GM19438 (cell line): ENCODE data around the gene MRM3.
"Not testable (repeated sequence)": the region's sequence is repeated elsewhere in the genome, so short reads cannot be mapped to it uniquely, and the experiment has no call there.

Experiments
- ATAC-seq: cut with Tn5 transposase; IDR thresholded peaks from one replicate; pipeline ENCODE4 v1.9.1; 2021; ENCODE audit warnings: low read depth; ENCODE audit not compliant: unreplicated experiment

Gene MRM3, protein sequence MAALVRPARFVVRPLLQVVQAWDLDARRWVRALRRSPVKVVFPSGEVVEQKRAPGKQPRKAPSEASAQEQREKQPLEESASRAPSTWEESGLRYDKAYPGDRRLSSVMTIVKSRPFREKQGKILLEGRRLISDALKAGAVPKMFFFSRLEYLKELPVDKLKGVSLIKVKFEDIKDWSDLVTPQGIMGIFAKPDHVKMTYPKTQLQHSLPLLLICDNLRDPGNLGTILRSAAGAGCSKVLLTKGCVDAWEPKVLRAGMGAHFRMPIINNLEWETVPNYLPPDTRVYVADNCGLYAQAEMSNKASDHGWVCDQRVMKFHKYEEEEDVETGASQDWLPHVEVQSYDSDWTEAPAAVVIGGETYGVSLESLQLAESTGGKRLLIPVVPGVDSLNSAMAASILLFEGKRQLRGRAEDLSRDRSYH

DNA sequence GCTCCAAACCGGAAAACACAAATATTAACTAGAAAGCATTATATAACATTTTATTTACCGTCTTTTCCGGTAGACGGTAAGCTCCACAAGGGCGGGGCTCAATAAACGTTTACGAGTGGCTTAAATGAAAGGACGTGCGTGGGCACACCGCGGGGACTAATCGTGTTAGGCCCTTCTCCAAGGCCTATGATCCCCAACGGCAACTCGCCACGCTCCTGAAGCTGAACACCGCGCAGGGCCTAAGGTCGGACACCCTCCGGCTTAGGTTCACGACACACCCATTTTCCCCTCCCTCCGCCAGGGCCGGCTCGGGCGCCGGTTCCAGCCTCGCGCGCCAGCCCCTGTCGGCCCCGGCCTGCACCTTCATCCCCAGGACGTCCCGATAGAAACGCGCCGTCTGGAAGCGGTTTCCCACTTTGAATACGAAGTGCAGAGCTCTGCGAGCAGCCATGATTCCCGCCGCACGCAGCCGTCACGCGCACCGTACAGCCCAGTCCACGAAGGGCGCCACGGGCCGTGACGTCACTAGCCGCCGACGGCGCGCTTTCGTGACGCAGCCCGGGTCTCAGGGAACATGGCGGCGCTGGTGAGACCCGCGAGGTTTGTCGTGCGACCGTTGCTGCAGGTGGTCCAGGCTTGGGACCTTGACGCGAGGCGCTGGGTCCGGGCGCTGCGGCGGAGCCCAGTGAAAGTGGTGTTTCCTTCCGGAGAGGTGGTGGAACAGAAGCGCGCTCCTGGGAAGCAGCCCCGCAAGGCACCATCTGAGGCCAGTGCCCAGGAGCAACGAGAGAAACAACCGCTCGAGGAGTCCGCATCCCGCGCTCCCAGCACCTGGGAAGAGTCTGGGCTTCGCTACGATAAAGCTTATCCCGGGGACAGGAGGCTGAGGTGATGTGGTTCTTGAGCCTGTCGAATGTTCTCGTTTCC, at the start of gene MRM3, which contains the start of gene GLOD4:
TSS of gene MRM3 (plus strand) at position 549 of the 927 bp plus-strand sequence. CDS start at position 575, 26 bp downstream.
TSS of gene GLOD4 (minus strand) at position 476 of the 927 bp plus-strand sequence. CDS start at position 451, 25 bp downstream.
- peak; percentile 79 for ATAC-seq

DNA sequence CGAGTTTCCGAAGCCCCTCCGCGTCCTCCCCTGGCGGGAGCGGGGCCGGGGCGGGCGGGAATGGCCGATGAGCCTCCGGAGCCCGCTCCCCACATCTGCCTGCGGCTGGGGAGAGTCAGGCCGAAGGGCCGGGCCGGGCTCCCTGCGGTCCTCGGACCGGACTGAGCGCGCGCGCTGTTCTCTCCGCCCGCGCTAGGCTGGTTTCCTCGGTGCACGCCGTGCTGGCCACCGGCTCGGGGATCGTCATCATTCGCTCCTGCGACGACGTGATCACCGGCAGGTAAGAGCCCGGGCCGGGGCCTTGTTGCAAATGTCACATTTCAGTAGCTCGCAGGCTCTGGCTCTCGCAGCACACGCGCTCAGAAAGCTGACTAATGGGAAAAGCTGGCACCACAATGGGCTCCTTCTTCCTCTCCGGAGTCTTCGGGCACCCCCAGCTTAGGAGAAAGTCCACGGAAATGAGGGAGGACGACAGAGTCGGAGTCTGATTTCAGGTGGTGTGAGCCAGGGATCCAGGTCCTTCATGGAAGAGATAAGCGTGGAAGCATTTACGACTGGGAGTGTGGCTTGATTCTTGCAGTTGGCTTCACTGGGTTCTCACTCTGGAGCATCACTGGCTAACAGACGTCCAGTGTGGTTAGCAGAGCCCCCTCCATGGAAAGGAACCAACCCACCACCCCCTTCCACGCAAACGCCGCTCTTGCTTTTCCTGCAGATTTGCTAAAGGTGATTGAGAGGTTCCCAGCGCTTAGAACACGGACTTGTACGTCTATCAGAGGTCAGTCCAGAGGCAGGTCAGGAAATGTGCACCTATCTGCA, 49.0 kb upstream of the MRM3 start:
- ATAC-seq = peak; percentile 32

DNA sequence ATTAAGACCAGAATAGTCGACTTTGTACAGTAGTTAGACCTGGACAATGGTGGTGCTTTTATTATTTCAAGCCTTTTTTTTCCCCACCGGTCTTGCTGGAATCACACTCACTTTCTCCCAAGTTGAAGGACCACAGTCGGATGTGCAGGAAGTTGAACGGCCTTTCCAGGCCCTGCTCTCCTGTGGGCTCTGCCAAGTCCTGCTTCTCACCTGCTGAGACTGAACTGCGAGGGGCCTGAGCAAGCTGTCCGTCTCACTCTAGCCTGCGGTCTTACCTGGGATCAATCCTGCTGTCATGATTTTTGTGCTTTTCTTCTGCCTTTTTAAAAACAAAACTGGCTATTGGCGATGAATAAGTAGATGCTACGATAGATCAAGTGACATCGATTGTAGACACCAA, 48.4 kb upstream of the MRM3 start:
- ATAC-seq = no peak

DNA sequence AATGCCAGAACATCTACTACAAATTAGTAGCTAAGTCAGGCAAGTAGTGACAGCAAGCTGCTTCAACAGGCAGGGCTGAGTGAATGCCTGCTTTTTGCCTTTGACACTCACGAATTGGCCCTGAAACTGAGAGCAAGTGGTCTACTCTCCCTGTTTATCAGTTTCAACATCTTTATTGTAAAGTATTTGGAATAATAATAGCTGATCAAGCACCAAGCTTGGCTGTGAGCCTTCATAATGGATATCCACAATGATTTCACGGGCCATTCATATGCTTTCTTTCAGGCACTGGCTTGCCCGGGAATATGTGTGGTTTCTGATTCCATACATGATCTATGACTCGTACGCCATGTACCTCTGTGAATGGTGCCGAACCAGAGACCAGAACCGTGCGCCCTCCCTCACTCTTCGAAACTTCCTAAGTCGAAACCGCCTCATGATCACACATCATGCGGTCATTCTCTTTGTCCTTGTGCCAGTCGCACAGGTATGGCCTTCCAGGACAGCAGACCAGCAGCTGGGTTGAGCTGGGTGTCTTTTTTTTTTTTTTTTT, 44.5 kb upstream of the MRM3 start:
- ATAC-seq = no peak

DNA sequence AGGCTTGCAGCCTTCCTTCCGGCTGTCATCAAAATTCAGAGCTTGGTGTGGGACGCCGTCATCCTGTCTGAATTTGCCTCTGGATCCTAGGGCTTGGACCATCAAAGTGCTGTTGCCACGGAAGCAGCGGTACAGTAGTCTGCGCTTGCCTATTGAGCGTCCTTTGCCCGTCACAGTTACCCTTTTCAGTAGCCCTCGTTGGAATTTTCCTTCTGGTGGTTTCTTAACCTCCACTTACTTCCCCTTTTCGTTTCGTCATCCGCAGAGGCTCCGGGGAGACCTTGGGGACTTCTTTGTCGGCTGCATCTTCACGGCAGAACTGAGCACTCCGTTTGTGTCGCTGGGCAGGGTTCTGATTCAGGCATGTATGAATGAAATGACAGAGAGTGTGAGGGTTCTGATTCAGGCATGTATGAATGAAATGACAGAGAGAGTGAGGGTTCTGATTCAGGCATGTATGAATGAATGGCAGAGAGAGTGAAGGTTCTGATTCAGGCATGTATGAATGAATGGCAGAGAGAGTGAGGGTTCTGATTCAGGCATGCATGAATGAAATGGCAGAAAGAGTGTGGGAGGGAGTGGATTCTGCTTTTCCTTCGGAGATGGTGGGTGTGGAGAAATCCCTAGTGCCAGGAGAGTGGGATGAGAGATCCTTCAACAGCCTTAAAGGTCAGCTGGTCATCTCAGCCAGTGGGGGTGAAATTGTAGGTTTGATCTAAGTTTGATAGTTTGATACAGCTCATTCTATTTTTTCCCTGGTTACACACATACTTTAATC, 41.7 kb upstream of the MRM3 start:
- peak; percentile 67 for ATAC-seq

DNA sequence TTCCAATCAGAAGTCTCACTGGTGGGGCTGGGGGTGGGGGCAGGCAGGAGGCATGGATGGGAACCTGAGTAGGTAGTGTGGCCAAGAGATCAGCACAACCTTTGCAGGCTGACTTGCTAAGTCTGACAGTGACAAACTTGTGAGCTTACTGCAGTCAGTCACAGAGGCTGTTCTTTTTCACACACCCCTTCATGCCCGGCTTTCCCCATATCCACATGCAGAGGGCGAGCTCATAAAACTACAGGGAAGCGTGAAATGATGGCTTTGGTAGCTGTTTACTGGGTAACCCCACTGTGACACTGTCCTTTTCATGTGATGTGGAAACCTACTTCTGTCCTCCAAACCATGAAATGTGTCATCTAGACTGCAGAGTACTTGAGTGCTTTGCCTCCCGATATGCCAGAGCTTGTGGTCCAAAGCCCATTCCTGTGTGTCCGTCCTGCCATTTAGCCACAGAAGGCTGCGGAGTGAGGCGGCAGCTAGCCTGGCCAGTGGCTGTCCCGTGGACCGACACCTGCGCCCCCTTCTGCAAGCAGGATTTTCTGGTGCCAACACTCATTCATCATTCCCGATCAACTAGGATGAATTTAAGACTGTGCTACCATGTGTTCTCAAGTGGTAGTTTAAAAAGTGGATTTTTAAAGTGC, 39.9 kb upstream of the MRM3 start:
- ATAC-seq = no peak

DNA sequence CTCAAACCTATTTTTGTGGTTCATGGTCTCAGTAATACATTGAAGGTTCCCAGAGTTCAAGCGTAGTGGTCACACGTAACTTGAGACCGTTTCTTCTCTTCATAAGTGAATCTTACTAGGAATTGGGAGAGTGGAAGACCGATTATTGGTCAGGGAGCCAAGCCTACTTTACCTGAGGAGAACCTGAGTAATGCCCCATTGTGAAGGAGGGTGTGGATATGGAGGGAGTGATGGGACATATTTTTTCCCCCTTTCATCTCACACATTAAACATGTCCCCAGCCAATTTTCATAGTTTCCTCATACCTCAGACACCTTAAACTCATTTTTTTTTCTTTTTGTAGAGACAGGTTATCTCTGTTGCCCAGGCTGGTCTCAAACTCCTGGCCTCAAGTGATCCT, 39.0 kb upstream of the MRM3 start:
- ATAC-seq = no peak

DNA sequence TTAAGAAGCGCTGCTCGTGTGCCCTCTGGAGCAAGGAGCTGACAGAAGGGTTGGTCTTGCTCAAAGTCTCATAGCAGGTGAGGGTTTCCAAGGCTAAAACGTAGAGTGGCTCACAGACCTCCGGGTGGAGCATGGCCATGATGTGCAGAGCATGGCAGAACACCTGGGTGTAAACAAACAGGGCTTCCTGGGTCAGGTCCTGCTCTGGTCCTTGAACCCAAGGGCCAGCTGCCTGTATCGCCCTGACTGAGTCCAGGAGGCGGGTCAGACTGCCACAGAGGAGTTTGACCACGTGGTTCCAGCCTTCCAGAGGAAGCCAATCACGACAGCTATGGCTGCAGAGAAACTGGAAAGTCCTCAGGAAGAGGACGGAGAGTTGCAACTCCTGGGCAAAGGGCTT, 37.2 kb upstream of the MRM3 start:
- no peak for ATAC-seq

DNA sequence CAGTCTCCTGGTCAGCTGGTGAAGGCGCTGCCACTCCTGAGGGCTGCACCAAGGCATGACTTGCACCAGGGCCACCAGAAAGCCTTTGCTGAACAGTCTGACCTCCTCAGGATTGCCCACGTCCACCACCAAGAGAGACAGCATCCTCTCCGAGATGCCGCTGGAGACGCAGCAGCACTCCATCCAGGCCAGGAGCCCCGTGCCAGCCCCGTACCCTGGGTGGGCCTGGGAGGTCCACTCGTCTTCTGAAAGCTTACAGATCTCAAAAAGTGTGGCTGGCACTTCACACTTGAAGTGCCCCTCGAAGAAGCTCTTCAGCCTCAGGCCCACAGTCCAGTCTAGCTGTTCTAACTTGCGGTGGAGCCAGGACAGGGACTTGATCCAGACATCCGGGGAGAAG, 36.7 kb upstream of the MRM3 start:
- ATAC-seq = no peak

DNA sequence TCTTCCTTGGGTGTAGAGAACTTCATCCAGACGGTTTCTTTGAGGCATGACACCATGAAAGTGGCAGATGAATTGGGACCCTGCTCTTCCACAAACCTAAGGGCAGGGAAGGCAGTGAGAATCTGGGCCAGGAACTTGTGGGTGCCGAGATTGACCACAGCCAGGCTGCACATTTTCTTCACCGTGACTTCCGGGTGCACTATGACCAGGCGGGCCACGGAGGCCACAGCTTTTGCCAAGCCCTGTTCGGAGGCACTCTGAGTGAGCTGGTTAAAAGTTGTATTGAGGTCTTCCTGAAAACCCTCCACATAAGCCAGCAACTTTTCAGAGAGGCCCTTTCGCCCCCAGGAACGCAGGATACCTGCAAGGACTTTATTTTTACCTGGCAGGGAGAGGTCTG, 36.0 kb upstream of the MRM3 start:
- ATAC-seq = no peak

DNA sequence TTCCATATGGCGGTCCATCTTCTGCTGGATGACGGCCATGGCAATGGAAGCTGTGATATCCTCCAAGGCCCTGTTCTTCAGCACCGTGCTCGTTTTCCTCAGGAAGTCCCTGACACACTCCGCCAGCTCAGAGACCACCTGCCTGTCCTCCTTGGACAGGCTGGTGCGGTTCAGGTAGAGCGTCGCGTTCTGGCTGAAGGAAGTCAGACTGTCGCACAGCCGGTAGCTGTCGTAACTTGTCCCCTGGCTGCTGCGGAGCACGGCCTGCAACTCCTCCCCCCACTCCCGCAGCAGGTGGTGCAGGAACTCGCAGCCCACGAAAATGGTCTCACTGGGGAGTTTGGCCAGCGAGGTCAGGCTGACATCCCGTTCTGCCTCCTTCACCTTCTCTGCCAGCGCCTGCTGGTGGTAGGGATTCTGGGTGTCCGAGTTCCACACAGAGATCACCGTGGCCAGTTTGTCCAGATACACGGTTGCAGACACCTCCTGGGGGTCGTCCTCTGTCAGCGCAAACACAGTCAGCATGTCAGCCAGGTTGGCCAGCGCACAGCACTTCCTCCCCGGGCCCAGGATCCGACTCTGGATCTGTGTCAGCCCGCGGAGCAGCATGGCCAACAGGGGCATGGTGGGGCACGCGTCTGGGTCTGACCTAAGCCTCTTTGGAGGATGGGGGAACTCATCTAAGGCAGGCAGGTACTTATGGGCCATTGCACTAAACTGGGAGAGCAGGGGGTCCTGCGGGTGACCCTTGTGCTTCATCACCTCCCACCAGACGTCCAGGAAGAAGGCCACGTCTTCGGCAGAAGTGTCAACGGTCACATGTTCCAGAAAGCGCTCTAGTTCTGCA, 35.1 kb upstream of the MRM3 start:
- ATAC-seq = no peak

DNA sequence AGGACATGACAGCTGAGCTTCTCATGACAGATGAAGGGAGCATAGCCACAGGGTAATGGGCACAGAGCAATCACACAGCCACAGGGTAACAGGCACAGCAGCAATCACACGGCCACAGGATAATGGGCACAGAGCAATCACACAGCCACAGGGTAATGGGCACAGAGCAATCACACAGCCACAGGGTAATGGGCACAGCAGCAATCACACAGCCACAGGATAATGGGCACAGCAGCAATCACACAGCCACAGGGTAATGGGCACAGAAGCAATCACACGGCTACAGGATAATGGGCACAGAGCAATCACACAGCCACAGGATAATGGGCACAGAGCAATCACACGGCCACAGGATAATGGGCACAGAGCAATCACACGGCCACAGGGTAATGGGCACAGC, 33.5 kb upstream of the MRM3 start:
- ATAC-seq = not testable (repeated sequence)

DNA sequence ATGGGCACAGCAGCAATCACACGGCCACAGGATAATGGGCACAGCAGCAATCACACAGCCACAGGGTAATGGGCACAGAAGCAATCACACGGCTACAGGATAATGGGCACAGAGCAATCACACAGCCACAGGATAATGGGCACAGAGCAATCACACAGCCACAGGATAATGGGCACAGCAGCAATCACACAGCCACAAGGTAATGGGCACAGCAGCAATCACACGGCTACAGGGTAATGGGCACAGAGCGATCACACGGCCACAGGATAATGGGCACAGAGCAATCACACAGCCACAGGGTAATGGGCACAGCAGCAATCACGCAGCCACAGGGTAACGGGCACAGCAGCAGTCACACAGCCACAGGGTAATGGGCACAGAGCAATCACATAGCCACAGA, 32.8 kb upstream of the MRM3 start:
- ATAC-seq = not testable (repeated sequence)

DNA sequence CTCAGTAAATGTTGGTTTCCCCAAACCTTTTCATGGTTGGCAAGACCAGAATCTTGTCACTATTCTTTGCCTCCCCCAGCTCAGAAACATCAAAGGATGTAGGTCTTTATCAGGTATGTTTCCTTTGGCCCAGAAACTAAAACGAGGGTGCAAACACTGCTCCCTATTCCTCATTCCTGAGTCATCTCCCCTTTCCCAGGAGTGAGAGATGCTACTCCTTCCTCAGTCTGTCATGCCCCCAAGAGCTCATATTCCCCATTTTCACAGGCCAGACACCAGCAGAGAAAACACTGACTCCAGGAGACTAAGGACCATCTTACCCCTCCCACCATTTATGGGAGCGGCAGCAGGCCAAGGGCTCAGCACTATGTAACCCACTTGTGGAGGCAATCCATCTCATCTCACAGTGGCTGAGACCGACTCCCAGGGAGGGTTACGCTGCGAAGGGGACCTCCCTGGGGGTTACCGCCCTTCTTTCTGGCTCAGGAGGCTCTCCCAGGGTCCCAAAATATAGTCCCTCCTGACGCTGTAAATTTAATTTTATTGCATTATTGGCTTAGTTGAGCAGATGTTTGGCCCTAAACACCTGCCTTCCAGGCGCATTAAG, 31.6 kb upstream of the MRM3 start:
- no peak for ATAC-seq

DNA sequence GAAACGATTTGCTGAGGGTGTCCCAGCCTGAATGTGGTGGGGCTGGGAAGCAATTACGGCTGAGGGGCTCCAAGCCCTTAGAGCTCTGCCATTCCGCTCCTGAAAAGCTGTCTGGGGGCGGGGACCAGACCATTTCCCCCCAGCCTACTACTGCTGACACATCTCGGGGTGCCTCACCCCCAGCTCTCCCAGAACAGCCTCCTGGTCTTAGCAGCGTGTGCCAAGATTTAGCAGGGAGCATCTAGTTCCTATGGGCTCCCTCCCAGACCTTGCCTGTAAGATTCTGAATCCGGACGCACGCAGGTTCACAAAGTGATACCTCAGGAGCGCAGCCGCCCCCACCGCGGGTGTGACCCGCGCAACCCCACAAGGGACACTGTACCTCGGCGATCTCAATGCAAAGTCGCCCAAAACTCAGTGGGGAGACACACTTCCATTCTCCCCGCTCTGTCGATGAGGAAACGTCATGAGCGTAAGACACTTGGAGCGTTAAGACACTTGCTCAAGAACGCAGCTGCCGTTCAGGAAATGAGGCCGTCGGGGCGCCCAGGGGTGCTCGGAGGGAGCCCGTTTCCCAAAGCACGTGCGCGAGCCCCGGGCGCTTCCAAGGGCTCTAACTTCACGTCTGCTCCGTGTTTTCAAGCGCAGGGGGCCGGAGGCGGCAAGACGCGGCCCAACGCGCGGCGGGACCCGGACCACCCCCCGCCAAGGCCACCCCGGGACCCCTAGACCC, 30.7 kb upstream of the MRM3 start:
- ATAC-seq = peak; percentile 31

DNA sequence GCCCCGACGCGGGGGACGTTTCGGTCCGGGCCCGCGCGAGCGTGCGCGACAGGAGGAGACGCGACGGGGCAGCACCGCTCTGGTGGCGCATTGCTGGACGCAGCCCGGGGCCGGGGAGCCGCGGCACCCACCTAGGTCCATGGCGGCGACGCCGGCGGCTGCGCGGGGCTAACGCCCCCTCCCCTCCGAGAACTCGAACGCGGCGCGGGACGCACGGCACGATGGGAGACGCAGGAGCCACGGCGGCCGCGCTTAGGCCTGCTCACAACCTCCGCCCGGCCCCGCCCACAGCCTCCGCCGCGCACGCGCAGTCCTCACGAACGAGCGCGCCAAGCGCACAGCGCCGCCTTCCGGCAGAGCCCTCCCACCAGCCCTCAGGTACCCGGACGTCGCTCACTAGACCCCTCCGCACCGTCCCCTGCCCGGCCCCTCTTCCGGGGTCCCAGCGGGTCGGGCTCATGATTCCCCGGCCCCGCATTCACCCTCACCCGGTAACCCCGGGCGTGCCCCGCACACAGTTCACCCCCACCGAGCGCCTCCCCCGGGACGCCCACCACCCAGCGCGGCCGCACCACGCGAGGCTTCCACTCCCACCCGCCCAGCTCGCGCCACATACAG, 30.0 kb upstream of the MRM3 start, which contains the start of gene GEMIN4:
TSS of gene GEMIN4 (minus strand) at position 263 of the 618 bp plus-strand sequence. CDS start at position 141, 122 bp downstream.
- peak; percentile 79 for ATAC-seq
